ENCODE results near the gene CACNG1.
"Not testable (repeated sequence)": the region's sequence is repeated elsewhere in the genome, so short reads cannot be mapped to it uniquely, and the experiment has no call there.

The CACNG1 gene

DNA sequence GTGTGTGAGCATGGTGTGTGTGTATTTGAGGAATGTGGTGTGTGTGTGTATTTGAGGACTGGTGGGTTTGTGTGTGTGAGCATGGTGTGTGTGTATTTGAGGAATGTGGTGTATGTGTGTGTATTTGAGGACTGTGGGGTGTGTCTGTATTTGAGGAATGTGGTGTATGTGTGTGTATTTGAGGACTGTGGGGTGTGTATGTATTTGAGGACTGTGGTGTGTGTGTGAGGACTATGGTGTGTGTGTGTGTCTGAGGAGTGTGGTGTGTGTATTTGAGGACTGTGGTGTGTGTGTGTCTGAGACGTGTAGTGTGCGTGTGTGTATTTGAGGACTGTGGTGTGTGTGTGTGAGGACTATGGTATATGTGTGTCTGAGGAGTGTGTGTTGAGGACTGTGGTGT, 18.0 kb upstream of the CACNG1 start:
- DNase-seq = no peak

- no peak for DNase-seq
Measured at GRCh38 chr17:67027031-67027628, 17.2 kb upstream of the CACNG1 start.

DNA sequence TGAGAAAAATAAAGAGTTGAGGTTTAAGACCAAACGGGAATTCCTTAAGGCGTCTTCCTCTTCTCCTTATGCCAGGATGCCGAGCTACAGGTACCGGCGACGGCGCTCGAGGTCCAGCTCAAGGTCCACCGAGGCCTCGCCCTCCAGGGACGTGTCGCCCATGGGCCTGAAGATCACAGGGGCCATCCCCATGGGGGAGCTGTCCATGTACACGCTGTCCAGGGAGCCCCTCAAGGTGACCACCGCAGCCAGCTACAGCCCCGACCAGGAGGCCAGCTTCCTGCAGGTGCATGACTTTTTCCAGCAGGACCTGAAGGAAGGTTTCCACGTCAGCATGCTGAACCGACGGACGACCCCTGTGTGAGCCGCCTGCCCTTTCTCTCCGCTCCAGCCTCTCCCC, 13.7 kb upstream of the CACNG1 start:
- no peak for DNase-seq

DNA sequence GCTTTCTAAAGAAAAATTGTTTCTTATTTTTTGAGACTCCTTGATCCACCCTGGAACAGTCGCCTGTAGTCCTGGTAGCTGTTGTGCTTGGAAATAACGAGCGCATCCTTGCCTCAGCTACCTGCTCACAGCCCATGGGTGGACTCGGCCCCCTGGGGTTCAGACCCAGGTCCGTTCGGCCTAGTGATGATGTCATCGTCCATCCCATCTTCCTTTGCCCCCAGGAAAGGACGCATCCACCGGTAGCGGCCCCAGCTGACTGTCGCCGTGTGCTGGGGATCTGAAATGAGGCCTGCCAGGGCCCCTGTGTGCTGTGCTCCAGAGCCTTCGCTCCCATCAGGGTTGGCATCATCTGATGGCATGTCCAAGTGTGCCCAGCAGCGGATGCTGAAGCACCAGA, 12.0 kb upstream of the CACNG1 start:
- no peak for DNase-seq

- DNase-seq = no peak
Measured at GRCh38 chr17:67032985-67033384, 11.4 kb upstream of the CACNG1 start.

GRCh38 chr17:67033613-67034012, 10.7 kb upstream of the CACNG1 start:
- no peak for DNase-seq

- no peak for DNase-seq
Measured at GRCh38 chr17:67035131-67036083, 8.9 kb upstream of the CACNG1 start.

GRCh38 chr17:67038861-67039365, 5.4 kb upstream of the CACNG1 start:
- no peak for DNase-seq

DNA sequence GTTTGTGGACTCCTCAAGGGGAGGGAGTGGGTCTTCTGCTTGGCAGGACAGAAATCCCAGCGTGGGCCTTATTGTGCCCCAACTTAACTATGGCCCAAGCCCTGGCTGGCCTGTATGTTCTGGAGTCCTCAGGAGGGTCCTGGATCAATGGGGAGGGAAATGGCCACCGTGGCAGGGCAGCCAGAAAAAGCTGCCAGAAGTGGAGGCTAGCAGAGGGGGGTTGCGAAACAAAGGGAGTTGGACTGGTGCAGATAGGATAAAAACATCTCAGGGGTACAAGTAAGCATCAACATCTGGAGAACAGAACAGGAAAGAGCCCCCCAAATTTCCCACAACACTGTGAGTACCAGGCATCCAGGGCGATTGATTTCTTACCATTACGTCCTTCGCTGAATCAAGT, 3.7 kb upstream of the CACNG1 start:
- no peak for DNase-seq

- not testable (repeated sequence) for DNase-seq
Measured at GRCh38 chr17:67041119-67041518, 3.2 kb upstream of the CACNG1 start.

GRCh38 chr17:67041531-67041930, 2.8 kb upstream of the CACNG1 start:
- no peak for DNase-seq

DNA sequence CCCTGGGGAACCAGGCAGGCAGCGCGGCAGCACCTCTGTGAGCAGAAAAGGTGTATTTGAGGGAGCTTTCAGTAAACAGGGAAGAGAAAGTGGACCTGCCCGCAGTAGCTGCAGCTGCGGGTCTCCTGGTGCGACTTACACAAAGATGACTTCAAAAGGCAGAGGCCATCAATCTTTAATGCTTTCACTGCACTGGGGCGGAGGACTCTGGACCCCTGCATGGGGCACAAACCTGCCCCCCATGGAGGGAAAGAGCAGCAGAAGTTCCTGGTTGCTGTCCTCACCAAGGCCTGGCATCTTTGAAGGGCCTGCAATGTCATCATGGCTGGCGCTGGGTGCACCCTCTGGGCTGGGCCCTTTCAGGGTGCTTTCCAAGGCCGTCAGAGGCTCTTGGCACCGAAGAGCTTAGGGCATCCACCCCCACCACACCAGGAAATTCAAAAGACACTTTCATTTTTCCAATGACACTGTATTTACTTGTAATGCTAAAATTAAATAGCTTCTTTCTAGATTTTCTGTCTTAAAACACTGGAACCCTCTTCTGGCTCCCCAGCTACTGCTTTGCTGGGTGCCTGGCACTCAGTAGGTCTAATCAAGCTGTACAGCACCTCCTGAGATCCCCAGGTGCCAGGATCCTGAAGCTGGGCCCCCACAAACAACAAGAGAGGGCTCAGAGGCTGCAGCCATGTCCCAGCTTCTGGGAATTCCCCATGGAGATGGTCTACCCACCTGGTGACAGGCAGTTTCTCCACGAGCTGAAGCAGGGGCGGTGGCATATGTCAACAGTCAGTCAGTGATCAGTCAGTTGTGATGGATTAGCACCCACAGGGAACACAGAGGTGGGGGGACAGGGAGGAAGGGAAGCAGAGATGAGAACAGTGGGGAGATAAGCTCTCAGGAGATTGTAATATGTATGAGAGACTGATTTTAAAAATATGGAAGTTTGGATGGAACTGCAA, 2.1 kb upstream of the CACNG1 start:
- no peak for DNase-seq

- no peak for DNase-seq
Measured at GRCh38 chr17:67043283-67043682, 1.1 kb upstream of the CACNG1 start.

DNA sequence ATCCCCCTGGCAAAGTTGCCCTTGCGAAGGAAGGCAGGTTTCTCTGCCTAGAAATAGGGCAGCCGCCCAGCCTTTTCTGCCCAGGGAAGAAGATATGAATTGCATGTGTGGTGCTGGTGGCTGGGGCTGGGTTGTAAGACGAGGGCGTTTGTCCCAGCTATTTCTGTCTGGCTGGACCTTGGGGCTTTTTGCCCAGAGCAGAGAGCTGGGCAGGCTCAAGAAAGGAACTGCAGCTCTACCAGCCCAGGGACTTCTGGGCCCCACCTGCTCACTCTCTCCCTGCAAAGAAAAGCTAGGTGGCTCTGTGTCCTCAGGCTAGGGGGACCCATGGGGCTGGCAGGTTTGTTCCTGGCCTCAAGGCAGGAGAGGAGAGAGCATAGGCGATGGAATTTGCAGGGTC, 586 bp downstream of the CACNG1 start:
- DNase-seq = no peak

DNA sequence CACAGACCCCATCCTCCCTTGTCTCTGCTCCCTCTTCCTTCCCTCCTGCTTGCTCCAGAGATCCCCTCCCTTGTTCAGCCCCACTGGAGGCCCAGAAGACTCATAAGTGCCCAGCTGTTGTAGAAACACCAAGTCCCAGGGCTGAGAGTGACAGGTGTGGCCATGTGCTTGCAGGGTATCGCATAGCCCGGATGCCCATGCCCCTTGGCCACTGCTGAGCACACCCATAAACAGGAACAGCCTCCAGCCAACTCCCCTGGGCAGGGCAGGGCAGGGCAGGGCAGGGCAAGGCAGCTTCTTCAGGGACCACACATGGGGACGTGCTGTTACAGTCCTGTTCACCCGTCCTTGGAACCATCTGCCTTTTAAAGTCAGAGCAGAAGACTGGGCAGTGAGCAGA, 2.0 kb downstream of the CACNG1 start:
- peak; percentile 55 for DNase-seq

GRCh38 chr17:67047382-67047781, 3.0 kb downstream of the CACNG1 start:
- no peak for DNase-seq

- no peak for DNase-seq
Measured at GRCh38 chr17:67049025-67049739, 4.8 kb downstream of the CACNG1 start.

DNA sequence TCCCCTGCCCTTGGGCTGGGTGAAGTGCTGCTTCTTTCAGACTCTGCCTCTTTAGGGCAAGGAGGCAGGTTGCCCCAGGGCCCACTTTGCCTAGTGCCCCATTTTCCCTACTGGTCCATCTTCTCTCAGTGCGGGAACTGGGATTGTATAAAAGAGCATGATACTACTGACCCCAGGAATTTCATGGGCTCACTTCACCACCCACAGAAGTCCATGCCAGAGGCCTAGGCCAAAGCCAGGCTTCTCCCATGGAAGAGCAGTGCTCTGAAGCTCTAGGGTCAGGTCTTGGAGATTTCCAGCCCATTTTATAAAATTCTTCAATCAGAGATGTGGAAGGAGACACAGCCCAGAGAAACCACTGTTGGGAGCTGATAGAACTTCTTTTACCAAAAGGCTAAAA, 5.7 kb downstream of the CACNG1 start:
- DNase-seq = no peak

DNA sequence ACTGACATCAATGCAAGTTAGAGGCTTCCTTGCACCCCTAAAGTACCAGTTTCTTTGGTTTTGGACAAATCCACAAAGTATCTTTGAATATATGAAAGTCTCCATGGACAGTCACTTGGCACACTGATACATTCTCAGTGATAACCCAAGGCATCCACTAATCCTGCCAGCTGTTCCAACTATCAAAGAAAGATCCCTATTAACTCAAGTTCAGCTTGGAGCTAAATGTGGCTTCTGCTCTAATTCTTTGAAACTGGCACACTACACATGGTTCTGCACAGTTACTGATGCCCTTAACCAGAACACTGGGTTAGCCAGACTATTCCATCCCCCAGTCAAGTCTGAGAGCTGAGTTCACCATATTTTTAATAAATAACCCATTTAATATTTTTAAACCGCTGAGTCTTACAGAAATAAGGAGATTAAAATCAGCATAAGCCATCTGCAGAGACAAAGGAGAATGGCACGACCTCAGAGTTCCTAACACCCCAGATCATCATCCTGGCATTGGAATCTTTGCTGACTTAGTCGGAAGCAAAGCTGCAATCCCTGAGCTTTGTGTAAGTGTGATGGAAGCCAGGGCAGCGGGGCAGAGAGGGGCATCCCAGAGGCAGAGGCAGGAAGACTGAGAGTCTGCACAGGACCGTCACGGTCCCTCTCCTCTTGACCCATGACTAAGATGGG, 6.3 kb downstream of the CACNG1 start:
- no peak for DNase-seq

- DNase-seq = no peak
Measured at GRCh38 chr17:67051155-67051538, 6.8 kb downstream of the CACNG1 start.

DNA sequence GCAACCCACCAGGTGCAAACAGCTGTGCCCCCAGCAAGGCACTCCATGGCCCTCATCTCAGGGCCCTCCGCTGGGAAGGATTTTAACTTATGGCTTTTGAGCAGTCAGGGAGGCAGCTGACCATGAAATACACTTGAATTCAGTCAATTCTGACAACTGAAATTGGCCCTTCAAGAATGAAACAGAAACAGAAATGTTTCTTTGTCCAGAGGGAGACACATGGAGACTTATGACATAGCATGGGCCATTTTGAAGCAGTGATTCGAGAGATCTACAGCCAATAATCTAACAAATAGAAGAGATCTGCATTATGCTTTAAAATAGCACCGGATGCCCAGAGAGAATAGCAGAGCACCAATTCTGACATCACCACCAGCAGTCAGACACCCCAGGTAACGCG, 7.5 kb downstream of the CACNG1 start:
- no peak for DNase-seq

Measured in left hindlimb (tissue), 1 donor.